Fibroblast of lung (primary cell): Measurements from ENCODE around the gene MYLK3. TPM values are rescaled to one million over a fixed set of nuclear protein-coding genes. Genes with fewer than 3 reads are reported as not detected.
A peak's percentile ranks its signal among the peaks of the same experiment; 100 is the strongest.

ENCODE experiments used
- DNase-seq, 2 donors: peaks; one replicate each; pipeline versions ENCODE4 v3.0.0 to v3.0.0-alpha.2; 2010; ENCODE audit warnings: low read depth in 2 of 2
- H2AFZ ChIP-seq: 2 replicates; pipeline ENCODE4 v1.5.1; 2012; ENCODE audit warnings: low read length, control low read depth, inconsistent platforms
- H3K27ac ChIP-seq: 2 replicates; pipeline ENCODE4 v1.5.1; 2011; ENCODE audit warnings: low read length, control low read depth; ENCODE audit not compliant: insufficient read depth
- H3K27me3 ChIP-seq: 2 replicates; pipeline ENCODE4 v1.5.1; 2011; ENCODE audit warnings: mild to moderate bottlenecking, low read length; ENCODE audit not compliant: control insufficient read depth, insufficient read depth
- H3K36me3 ChIP-seq: 2 replicates; pipeline ENCODE4 v1.5.1; 2011; ENCODE audit warnings: low read length; ENCODE audit not compliant: control insufficient read depth, insufficient read depth
- H3K4me1 ChIP-seq: 2 replicates; pipeline ENCODE4 v1.5.1; 2011; ENCODE audit warnings: low read length; ENCODE audit not compliant: control insufficient read depth, insufficient read depth; ENCODE audit errors: extremely low read depth
- H3K4me2 ChIP-seq: 2 replicates; pipeline ENCODE4 v1.5.1; 2011; ENCODE audit warnings: low read length, control low read depth; ENCODE audit not compliant: insufficient read depth; ENCODE audit errors: extremely low read depth
- H3K4me3 ChIP-seq, 4 experiments: fragments of 200-600 bp in 1 of 4; sonication (generic) in 1 of 4; replicated peaks in 1 of 4; 2 replicates each; pipeline ENCODE4 v1.5.1; 2011 to 2016; ENCODE audit warnings: low read length in 4 of 4, low read depth in 3 of 4, mild to moderate bottlenecking in 3 of 4, control low read depth in 2 of 4, inconsistent platforms in 1 of 4, mixed read lengths in 1 of 4; ENCODE audit not compliant: insufficient read depth in 1 of 4; ENCODE audit errors: control extremely low read depth in 1 of 4
- H3K79me2 ChIP-seq: 2 replicates; pipeline ENCODE4 v1.5.1; 2012; ENCODE audit warnings: mild to moderate bottlenecking, low read length, inconsistent platforms; ENCODE audit not compliant: control insufficient read depth, insufficient read depth
- H3K9ac ChIP-seq: 2 replicates; pipeline ENCODE4 v1.5.1; 2011; ENCODE audit warnings: mild to moderate bottlenecking, low read length, control low read depth; ENCODE audit not compliant: insufficient read depth
- H3K9me3 ChIP-seq: 2 replicates; pipeline ENCODE4 v1.5.1; 2012; ENCODE audit warnings: low read depth, low read length; ENCODE audit not compliant: control insufficient read depth, insufficient read depth
- H4K20me1 ChIP-seq: 2 replicates; pipeline ENCODE4 v1.5.1; 2011; ENCODE audit warnings: low read length; ENCODE audit not compliant: control insufficient read depth, insufficient read depth; ENCODE audit errors: extremely low read depth
- CTCF ChIP-seq, 2 donors: IDR thresholded peaks in 1 of 2; conservative IDR thresholded peaks in 1 of 2; 1 replicate in 1 of 2; 2 replicates in 1 of 2; pipeline ENCODE4 v1.5.1; 2011 to 2012; ENCODE audit warnings: low read length in 2 of 2, control low read depth in 1 of 2, inconsistent platforms in 1 of 2, low read depth in 1 of 2, mild to moderate bottlenecking in 1 of 2
- EZH2 ChIP-seq: IDR thresholded peaks from 2 replicates; pipeline ENCODE4 v1.5.1; 2012; ENCODE audit warnings: low read length, control low read depth, mild to moderate bottlenecking; ENCODE audit errors: missing control alignments
- polyA plus RNA-seq, 2 donors: library from polyadenylated mRNA; depleted of rRNA in 1 of 2; stranded (reverse) in 1 of 2; unstranded in 1 of 2; fragments of >200 nt; gene quantifications; 2 replicates each; pipeline ENCODE4 v1.2.1, GENCODE V29; 2011 to 2012; ENCODE audit warnings: missing spikeins in 1 of 2
- total RNA-seq: library from RNA; depleted of rRNA; stranded (reverse); fragments of >200 nt; gene quantifications from 2 replicates; pipeline ENCODE4 v1.2.1, GENCODE V29; 2014

MYLK3 gene
- total and polyA plus RNA-seq, 2 donors (not counting 1 experiment from before 2014, with no cell fraction given) = 0.07 to 0.17 TPM

GRCh38 chr16:46689365-46690280 lies 58.5 kb downstream of the MYLK3 start, which contains the start of gene ORC6:
Gene ORC6, plus strand, starts transcription at chr16:46689659. Its CDS starts 47 bp downstream, at chr16:46689706.
- Histone ChIP-seq H3K9me3 (no peaks in the 10 kb centered on the region), H2AFZ (peak within 1 kb of the TSS; percentile 100), H3K36me3 (no peaks in the 10 kb centered on the region), H3K4me1 (no peaks in the 10 kb centered on the region), H4K20me1 (peaks cover 1% of the 10 kb centered on the region), H3K27ac (peak within 1 kb of the TSS; percentile 99), H3K27me3 (no peaks in the 10 kb centered on the region), H3K9ac (peak within 1 kb of the TSS; percentile 98), H3K4me2 (peak within 1 kb of the TSS; percentile 98), H3K4me3 (peak within 1 kb of the TSS; percentile 77 to 98 (median 94)), H3K79me2 (peaks cover 60% of the 10 kb centered on the region)
- peak; percentile 93 to 97 for DNase-seq
- TF ChIP-seq CTCF (conservative IDR thresholded peaks at IDR 0.05 in 1 of 2, IDR thresholded peaks at IDR 0.05 in 1 of 2; ENCODE audit: low read depth in 1 of 2, low read length in 2 of 2) = peak; percentile 55
- TF ChIP-seq EZH2 = no peak

- DNase-seq = peak; percentile 98 to 99
- TF ChIP-seq CTCF (conservative IDR thresholded peaks at IDR 0.05 in 1 of 2, IDR thresholded peaks at IDR 0.05 in 1 of 2; ENCODE audit: low read depth in 1 of 2, low read length in 2 of 2) (no peak), EZH2 (no peak)
- no peaks in the 10 kb centered on the region for H3K27me3 ChIP-seq
- peak within 1 kb of the TSS; percentile 77 to 98 (median 94) for H3K4me3 ChIP-seq
- peaks cover 68% of the 10 kb centered on the region for H3K79me2 ChIP-seq
- peak within 1 kb of the TSS; percentile 99 for H3K27ac ChIP-seq
- peak within 1 kb of the TSS; percentile 98 for H3K9ac ChIP-seq
- no peaks in the 10 kb centered on the region for H3K36me3 ChIP-seq
- H2AFZ ChIP-seq = peak within 1 kb of the TSS; percentile 100
- peak within 1 kb of the TSS; percentile 98 for H3K4me2 ChIP-seq
- H3K4me1 ChIP-seq = no peaks in the 10 kb centered on the region
- no peaks in the 10 kb centered on the region for H3K9me3 ChIP-seq
- peaks cover 1% of the 10 kb centered on the region for H4K20me1 ChIP-seq
These were observed 59.3 kb downstream of the MYLK3 start, which contains the start of gene VPS35 for GRCh38 chr16:46688654-46689364. Gene VPS35, minus strand, starts transcription at chr16:46689178. Its CDS starts 45 bp downstream, at chr16:46689133.
